ENCODE data around the gene EXT2.

DNA sequence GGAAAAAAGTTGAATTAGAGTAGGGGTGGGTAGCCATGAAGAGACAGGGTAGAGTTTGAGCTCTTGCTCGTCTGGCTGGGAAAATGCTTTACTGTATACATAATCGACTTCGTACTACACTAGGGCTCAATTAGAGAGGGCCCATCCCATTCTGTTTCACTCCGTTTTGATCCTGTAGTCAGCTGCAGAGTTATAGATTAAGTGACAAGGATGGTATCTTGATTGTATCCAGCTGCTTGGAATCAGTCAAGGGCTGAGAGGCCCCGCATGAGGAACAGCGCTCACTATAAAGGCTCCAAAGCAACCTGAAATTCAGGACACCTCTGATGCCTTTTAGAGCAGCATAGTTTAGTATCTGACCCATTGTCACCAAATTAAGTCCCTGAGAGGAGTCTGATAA lies 132.9 kb downstream of the EXT2 start:
- TF ChIP-seq L3MBTL2 (conservative IDR thresholded peaks at IDR 0.05) (no peak), TARDBP (IDR thresholded peaks at IDR 0.05) (no peak), FOXA1 (IDR thresholded peaks at IDR 0.05) (no peak), HDGF (IDR thresholded peaks at IDR 0.05; ENCODE audit: borderline replicate concordance) (no peak), ZNF384 (IDR thresholded peaks at IDR 0.05) (no peak)

Data from HEK293T (cell line).